Neuron (in vitro differentiated cells): Measurements from ENCODE around the gene INKA1.
"Not testable (repeated sequence)": the region's sequence is repeated elsewhere in the genome, so short reads cannot be mapped to it uniquely, and the experiment has no call there.

Experiments
- H2AFZ ChIP-seq: one replicate; pipeline ENCODE4 v1.6.1; 2013; ENCODE audit warnings: low read depth, mild to moderate bottlenecking, inconsistent platforms, low read length, moderate library complexity
- H3K27me3 ChIP-seq: one replicate; pipeline ENCODE4 v1.6.1; 2013; ENCODE audit warnings: low read length; ENCODE audit not compliant: insufficient read depth
- H3K36me3 ChIP-seq: one replicate; pipeline ENCODE4 v1.6.1; 2013; ENCODE audit warnings: low read length; ENCODE audit not compliant: insufficient read depth
- H3K4me1 ChIP-seq: one replicate; pipeline ENCODE4 v1.6.1; 2013; ENCODE audit warnings: low read length; ENCODE audit not compliant: insufficient read depth
- H3K4me3 ChIP-seq: 2 replicates; pipeline ENCODE4 v1.5.1; 2013; ENCODE audit warnings: mild to moderate bottlenecking, low read length, moderate library complexity
- H3K9me3 ChIP-seq: one replicate; pipeline ENCODE4 v1.6.1; 2013; ENCODE audit warnings: low read length

INKA1 gene

DNA sequence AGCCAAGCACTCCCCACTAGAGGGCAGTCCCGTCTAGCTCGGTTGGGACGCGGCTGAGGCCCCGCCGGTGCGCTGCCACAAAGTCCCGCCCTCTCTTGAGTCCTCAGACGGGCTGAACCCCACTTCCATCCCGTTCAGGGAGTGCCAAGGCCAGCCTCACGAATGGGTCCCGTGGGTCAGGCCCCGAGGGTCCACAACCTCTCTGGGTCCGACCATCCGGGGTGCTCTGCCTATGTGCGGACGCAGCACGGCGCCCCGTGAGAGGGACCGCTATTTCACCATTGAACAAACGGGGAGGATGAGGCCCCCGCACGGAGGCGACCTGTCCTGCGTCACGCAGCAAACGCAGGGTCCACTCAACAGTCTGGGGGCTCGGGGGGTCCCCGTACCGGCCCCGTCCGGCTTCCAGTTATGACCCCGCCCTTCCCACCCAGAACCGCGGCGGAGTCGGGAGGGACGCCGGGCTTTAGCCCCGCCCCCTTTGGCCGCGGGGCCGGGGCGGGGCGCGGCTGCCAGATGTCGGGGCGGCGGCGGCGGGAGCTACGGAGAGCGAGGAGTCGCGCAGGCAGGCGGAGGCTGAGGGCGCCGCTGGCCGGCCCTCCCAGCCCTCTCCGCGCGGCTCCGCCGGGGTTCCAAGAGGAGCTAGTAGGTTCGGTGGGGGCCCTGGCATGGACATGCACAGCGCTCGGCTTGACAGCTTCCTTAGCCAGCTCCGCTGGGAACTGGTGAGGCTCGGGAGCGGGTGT lies at the start of gene INKA1:
TSS of gene INKA1 (plus strand) at position 543 of the 746 bp plus-strand sequence. CDS start at position 675, 132 bp downstream.
- Histone ChIP-seq H3K4me3 (peak within 1 kb of the TSS; percentile 55), H3K36me3 (no peaks in the 10 kb centered on the region), H2AFZ (peak within 1 kb of the TSS; percentile 60), H3K4me1 (peaks cover 27% of the 10 kb centered on the region), H3K9me3 (no peaks in the 10 kb centered on the region), H3K27me3 (peaks cover 17% of the 10 kb centered on the region)

DNA sequence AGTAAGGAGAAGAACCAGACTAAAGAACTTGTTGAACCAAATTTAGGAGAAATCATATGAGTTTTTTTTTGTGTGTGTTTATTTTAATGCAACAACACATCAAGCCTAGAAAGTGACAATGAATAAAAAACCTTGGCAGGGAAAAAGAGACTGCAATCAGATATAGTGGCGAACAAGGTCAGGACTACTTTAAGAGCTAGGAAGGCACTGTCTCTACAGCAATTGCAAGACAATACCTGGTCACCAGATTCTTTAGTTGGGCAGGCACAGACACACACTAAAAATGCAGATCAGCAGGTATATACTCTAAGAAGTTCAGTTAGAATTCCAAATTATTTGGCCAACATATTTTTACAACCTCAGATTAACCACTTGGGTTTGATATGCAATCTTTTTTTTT lies 48.5 kb upstream of the INKA1 start:
- peaks cover 11% of the 10 kb centered on the region for H3K36me3 ChIP-seq
- H3K4me1 ChIP-seq: no peaks in the 10 kb centered on the region
- H2AFZ ChIP-seq: no peak overlapping the region
- H3K9me3 ChIP-seq: no peaks in the 10 kb centered on the region
- H3K27me3 ChIP-seq: no peaks in the 10 kb centered on the region
- H3K4me3 ChIP-seq: no peak overlapping the region

GRCh38 chr3:49756036-49756435 lies 47.0 kb upstream of the INKA1 start:
- Histone ChIP-seq H3K9me3 (no peaks in the 10 kb centered on the region), H3K27me3 (no peaks in the 10 kb centered on the region), H3K36me3 (peaks cover 6% of the 10 kb centered on the region), H3K4me3 (no peak overlapping the region), H3K4me1 (no peaks in the 10 kb centered on the region), H2AFZ (no peak overlapping the region)

DNA sequence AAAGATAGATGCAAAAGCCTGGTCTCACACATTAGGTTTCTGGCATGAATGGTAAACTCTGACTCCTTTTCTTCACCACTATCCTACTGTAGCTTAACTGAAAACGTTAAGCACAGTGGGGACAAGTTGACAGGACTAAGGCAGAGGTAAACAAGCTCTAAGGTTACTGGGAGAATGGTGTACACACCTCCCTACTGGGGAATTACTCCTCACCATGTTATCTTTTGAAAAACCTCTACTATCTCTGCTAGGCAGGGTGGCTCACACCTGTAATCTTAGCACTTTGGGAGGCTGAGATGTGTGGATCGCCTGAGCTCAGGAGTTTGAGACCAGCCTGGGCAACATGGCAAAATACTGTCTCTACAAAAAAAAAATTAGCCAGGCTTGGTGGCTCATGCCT lies 45.9 kb upstream of the INKA1 start:
- Histone ChIP-seq H3K27me3 (no peaks in the 10 kb centered on the region), H2AFZ (no peak overlapping the region), H3K4me3 (no peak overlapping the region), H3K4me1 (no peaks in the 10 kb centered on the region), H3K9me3 (no peaks in the 10 kb centered on the region), H3K36me3 (peaks cover 9% of the 10 kb centered on the region)

GRCh38 chr3:49759226-49759625 lies 43.8 kb upstream of the INKA1 start:
- H3K9me3 ChIP-seq: no peaks in the 10 kb centered on the region
- no peak overlapping the region for H2AFZ ChIP-seq
- no peaks in the 10 kb centered on the region for H3K4me1 ChIP-seq
- H3K36me3 ChIP-seq: peaks cover 9% of the 10 kb centered on the region
- H3K4me3 ChIP-seq: no peak overlapping the region
- H3K27me3 ChIP-seq: no peaks in the 10 kb centered on the region

GRCh38 chr3:49761661-49762060 lies 41.4 kb upstream of the INKA1 start:
- Histone ChIP-seq H3K4me3 (no peak overlapping the region), H3K36me3 (peaks cover 11% of the 10 kb centered on the region), H3K9me3 (peaks cover 2% of the 10 kb centered on the region), H3K4me1 (no peaks in the 10 kb centered on the region), H2AFZ (no peak overlapping the region), H3K27me3 (no peaks in the 10 kb centered on the region)

DNA sequence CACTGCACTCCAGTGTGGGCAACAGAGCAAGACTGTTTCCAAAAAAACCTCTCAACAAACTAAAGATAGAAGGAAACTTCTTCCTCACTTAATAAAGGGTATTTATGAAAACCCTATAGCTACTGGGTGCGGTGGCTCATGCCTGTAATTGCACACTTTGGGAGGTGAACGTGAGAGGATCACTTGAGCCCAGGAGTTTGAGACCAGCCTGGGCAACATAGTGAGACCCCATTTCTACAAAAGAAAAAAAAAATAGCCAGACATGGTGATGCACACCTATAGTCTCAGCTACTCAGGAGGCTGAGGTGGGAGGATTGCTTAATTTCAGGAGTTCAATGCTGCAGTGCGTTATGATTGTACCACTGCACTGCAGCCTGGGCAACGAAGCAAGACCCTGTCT lies 39.1 kb upstream of the INKA1 start:
- peaks cover 2% of the 10 kb centered on the region for H3K9me3 ChIP-seq
- H2AFZ ChIP-seq: no peak overlapping the region
- no peaks in the 10 kb centered on the region for H3K4me1 ChIP-seq
- no peaks in the 10 kb centered on the region for H3K27me3 ChIP-seq
- H3K4me3 ChIP-seq: no peak overlapping the region
- H3K36me3 ChIP-seq: peaks cover 11% of the 10 kb centered on the region

DNA sequence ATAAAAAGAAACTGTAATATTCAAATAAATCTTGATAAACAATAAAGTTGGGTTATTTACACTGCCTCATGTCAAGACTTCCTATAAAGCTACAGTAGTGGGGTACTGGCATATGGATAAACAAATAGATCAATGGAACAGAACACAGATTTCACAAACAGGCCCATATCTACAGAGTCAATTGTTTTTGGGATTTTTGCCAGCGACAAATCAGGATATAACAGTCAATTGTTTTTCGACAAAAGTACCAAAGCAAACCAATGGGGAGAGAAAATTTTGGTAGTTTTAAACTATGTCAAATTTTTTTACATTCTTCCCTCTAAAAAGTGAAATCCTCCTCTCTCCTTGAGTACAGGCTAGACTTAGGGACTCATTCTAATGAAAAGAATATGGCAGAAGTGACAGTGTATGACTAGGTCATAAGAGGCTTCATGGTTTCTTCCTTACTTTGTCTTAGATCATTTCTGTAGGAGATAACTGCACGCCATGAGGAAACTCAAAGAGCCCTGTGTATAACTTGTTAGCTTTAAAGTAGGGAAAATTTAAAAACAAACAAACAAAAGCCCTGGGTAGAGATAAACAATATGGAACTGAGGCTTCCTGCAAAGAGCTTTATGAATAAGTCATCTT lies 33.7 kb upstream of the INKA1 start:
- Histone ChIP-seq H3K4me1 (no peaks in the 10 kb centered on the region), H3K9me3 (peaks cover 2% of the 10 kb centered on the region), H3K27me3 (no peaks in the 10 kb centered on the region), H3K36me3 (peaks cover 13% of the 10 kb centered on the region), H2AFZ (no peak overlapping the region), H3K4me3 (no peak overlapping the region)

GRCh38 chr3:49769926-49770325 lies 33.1 kb upstream of the INKA1 start:
- Histone ChIP-seq H3K9me3 (no peaks in the 10 kb centered on the region), H3K4me1 (no peaks in the 10 kb centered on the region), H3K4me3 (no peak overlapping the region), H3K27me3 (no peaks in the 10 kb centered on the region), H3K36me3 (peaks cover 12% of the 10 kb centered on the region), H2AFZ (no peak overlapping the region)

- no peaks in the 10 kb centered on the region for H3K27me3 ChIP-seq
- no peak overlapping the region for H2AFZ ChIP-seq
- no peak overlapping the region for H3K4me3 ChIP-seq
- no peaks in the 10 kb centered on the region for H3K4me1 ChIP-seq
- no peaks in the 10 kb centered on the region for H3K9me3 ChIP-seq
- peaks cover 20% of the 10 kb centered on the region for H3K36me3 ChIP-seq
Measured at GRCh38 chr3:49771340-49771938, 31.6 kb upstream of the INKA1 start.

DNA sequence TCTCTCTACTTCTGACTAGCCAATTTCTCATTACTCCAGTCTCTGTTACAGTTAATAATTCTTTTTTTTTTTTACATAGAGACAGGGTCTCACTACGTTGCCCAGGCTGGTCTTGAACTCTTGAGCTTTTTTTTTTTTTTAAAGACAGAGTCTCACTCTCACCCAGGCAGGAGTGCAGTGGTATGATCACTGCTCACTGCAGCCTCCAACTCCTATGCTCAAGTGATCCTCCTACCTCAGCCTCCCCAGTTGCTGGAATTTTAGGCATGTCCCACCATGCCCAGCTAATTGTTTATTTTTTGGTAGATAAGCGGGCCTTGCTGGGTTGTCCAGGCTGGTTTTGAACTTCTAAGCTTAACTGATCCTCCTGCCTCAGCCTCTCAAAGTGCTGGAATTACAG lies 30.4 kb upstream of the INKA1 start:
- Histone ChIP-seq H2AFZ (no peak overlapping the region), H3K9me3 (no peaks in the 10 kb centered on the region), H3K4me1 (no peaks in the 10 kb centered on the region), H3K27me3 (no peaks in the 10 kb centered on the region), H3K4me3 (no peak overlapping the region), H3K36me3 (peaks cover 22% of the 10 kb centered on the region)

DNA sequence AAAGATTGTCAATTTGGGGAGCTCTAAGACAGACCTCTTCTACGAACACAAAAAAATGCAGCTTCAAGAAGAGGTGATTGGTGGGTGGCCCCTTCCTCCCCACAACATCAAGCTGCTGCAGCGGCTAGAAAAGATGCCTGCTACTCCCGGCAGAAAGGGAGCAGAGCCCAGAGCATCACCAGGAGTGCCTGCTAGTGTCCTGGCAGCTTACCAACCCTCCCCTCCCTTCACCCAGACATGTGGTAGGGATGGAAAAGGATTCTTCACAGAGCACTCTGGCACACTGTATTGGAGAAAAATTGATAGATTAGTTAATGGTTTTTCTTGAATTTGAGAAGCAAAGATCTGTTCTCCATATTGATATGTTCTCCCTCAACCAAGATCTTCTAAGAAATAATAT lies 27.5 kb upstream of the INKA1 start:
- peaks cover 26% of the 10 kb centered on the region for H3K36me3 ChIP-seq
- H3K4me1 ChIP-seq: no peaks in the 10 kb centered on the region
- no peaks in the 10 kb centered on the region for H3K27me3 ChIP-seq
- H2AFZ ChIP-seq: no peak overlapping the region
- H3K9me3 ChIP-seq: no peaks in the 10 kb centered on the region
- H3K4me3 ChIP-seq: no peak overlapping the region

DNA sequence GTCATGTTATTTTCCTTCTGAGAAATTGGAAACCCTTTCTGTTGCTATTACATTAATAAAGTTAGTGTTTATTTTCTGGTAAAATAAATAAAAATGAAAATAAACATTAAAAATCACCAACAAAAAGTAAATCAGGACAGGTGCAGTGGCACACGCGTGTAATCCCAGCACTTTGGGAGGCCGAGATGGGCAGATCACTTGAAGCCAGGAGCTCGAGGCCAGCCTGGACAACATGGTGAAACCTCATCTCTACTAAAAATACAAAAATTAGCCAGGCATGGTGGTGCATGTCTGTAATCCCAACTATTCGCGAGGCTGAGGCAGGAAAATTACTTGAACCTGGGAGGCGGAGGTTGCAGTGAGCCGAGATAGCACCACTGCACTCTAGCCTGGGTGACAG lies 27.0 kb upstream of the INKA1 start:
- peaks cover 23% of the 10 kb centered on the region for H3K36me3 ChIP-seq
- not testable (repeated sequence) for H3K4me3 ChIP-seq

More for the DNA sequence above, 27.0 kb upstream of the INKA1 start:
- H3K4me1 ChIP-seq, H3K9me3 ChIP-seq, H3K27me3 ChIP-seq, H2AFZ ChIP-seq: not testable (repeated sequence)
